Measurements from ENCODE around the gene TRAF5.

- TF ChIP-seq CTCF (IDR thresholded peaks at IDR 0.05; ENCODE audit: insufficient read depth, low read length, poor library complexity, severe bottlenecking) (no peak), EZH2phosphoT487 (conservative IDR thresholded peaks at IDR 0.05; ENCODE audit: low read length) (no peak)
These were observed 30.2 kb downstream of the TRAF5 start for GRCh38 chr1:211356723-211357407.
